Measurements from ENCODE around the gene HPCAL4. TPM values are rescaled to one million over a fixed set of nuclear protein-coding genes. Genes with fewer than 3 reads are reported as not detected.

Gene HPCAL4
- total RNA-seq, 1 experiment from 2014 or later = 0.50 TPM

GRCh38 chr1:39671793-39672550 is 19.3 kb downstream of the HPCAL4 start, which contains the start of gene NT5C1A:
Gene NT5C1A (minus strand): TSS chr1:39672107. CDS start chr1:39672038, 69 bp downstream.
- H3K9me3 Mint-ChIP-seq = no peaks in the 10 kb centered on the region
- peak; percentile 48 for DNase-seq (ENCODE audit: low spot score)
- no peak within 1 kb of the TSS for H3K27ac Mint-ChIP-seq
- no peaks in the 10 kb centered on the region for H3K36me3 Mint-ChIP-seq
- peak; percentile 54 for ATAC-seq
- TF ChIP-seq, protein P1, sequence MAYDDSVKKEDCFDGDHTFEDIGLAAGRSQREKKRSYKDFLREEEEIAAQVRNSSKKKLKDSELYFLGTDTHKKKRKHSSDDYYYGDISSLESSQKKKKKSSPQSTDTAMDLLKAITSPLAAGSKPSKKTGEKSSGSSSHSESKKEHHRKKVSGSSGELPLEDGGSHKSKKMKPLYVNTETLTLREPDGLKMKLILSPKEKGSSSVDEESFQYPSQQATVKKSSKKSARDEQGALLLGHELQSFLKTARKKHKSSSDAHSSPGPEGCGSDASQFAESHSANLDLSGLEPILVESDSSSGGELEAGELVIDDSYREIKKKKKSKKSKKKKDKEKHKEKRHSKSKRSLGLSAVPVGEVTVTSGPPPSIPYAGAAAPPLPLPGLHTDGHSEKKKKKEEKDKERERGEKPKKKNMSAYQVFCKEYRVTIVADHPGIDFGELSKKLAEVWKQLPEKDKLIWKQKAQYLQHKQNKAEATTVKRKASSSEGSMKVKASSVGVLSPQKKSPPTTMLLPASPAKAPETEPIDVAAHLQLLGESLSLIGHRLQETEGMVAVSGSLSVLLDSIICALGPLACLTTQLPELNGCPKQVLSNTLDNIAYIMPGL (CRISPR knock-in tag; IDR thresholded peaks at IDR 0.05) = 0 out of 2 replicates have a peak, but pooled peaks have one; percentile 17
- no peak for TF ChIP-seq FOXK1 (CRISPR knock-in tag; IDR thresholded peaks at IDR 0.05)
- POLR2A ChIA-PET = interaction anchor here (0.7 to 1.3 kb wide), 2 partner anchors 14 to 30 kb away, joined by 3 to 6 read pairs; no protein-coding TSS in a partner anchor
- CTCF ChIA-PET = interaction anchor here (1.0 to 6.1 kb wide), 26 partner anchors 9 to 133 kb away, joined by 3 to 90 read pairs (median 8); partner anchors contain the start of genes HEYL, HPCAL4 and PPIE
- H3K4me3 Mint-ChIP-seq = peak within 1 kb of the TSS; percentile 63
- H3K4me1 Mint-ChIP-seq = no peaks in the 10 kb centered on the region
- peaks cover 100% of the 10 kb centered on the region for H3K27me3 Mint-ChIP-seq (ENCODE audit: low read depth)

GRCh38 chr1:39671433-39671792 is 19.8 kb downstream of the HPCAL4 start:
- ATAC-seq (peak; percentile 11), DNase-seq (ENCODE audit: low spot score) (peak; percentile 53)
- POLR2A ChIA-PET = interaction anchor here (1.3 kb wide), 1 partner anchor 13 kb away, joined by 6 read pairs; no protein-coding TSS in a partner anchor
- Mint-ChIP-seq H3K36me3 (no peaks in the 10 kb centered on the region), H3K9me3 (no peaks in the 10 kb centered on the region), H3K4me1 (no peaks in the 10 kb centered on the region), H3K4me3 (peak overlapping the region; percentile 63), H3K27me3 (ENCODE audit: low read depth) (peaks cover 100% of the 10 kb centered on the region), H3K27ac (no peak overlapping the region)
- TF ChIP-seq FOXJ3 (CRISPR knock-in tag; IDR thresholded peaks at IDR 0.05; ENCODE audit: borderline replicate concordance) (no peak), EMX1 (CRISPR knock-in tag; IDR thresholded peaks at IDR 0.05) (no peak), SOX15 (CRISPR knock-in tag; IDR thresholded peaks at IDR 0.05) (no peak)
- TF ChIP-seq, protein P1 (CRISPR knock-in tag; IDR thresholded peaks at IDR 0.05) = peak; percentile 35; the same call in 1 of the 2 replicates
- TF ChIP-seq, protein P2, sequence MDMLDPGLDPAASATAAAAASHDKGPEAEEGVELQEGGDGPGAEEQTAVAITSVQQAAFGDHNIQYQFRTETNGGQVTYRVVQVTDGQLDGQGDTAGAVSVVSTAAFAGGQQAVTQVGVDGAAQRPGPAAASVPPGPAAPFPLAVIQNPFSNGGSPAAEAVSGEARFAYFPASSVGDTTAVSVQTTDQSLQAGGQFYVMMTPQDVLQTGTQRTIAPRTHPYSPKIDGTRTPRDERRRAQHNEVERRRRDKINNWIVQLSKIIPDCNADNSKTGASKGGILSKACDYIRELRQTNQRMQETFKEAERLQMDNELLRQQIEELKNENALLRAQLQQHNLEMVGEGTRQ (CRISPR knock-in tag; IDR thresholded peaks at IDR 0.05) = no peak
- CTCF ChIA-PET = interaction anchor here (1.4 to 6.1 kb wide), 18 partner anchors 8 to 132 kb away, joined by 4 to 90 read pairs (median 14); partner anchors contain the start of genes HEYL and HPCAL4

GRCh38 chr1:39670689-39671088 is 20.5 kb downstream of the HPCAL4 start:
- CTCF ChIA-PET = interaction anchor here (0.6 to 6.1 kb wide), 14 partner anchors 11 to 334 kb away, joined by 3 to 90 read pairs (median 22); partner anchors contain the start of genes HEYL and HPCAL4
- H3K27ac Mint-ChIP-seq = no peak overlapping the region
- TF ChIP-seq, protein P3, sequence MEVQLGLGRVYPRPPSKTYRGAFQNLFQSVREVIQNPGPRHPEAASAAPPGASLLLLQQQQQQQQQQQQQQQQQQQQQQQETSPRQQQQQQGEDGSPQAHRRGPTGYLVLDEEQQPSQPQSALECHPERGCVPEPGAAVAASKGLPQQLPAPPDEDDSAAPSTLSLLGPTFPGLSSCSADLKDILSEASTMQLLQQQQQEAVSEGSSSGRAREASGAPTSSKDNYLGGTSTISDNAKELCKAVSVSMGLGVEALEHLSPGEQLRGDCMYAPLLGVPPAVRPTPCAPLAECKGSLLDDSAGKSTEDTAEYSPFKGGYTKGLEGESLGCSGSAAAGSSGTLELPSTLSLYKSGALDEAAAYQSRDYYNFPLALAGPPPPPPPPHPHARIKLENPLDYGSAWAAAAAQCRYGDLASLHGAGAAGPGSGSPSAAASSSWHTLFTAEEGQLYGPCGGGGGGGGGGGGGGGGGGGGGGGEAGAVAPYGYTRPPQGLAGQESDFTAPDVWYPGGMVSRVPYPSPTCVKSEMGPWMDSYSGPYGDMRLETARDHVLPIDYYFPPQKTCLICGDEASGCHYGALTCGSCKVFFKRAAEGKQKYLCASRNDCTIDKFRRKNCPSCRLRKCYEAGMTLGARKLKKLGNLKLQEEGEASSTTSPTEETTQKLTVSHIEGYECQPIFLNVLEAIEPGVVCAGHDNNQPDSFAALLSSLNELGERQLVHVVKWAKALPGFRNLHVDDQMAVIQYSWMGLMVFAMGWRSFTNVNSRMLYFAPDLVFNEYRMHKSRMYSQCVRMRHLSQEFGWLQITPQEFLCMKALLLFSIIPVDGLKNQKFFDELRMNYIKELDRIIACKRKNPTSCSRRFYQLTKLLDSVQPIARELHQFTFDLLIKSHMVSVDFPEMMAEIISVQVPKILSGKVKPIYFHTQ (CRISPR knock-in tag; IDR thresholded peaks at IDR 0.05) = no peak
- TF ChIP-seq MXD4 (CRISPR knock-in tag; IDR thresholded peaks at IDR 0.05; ENCODE audit: borderline replicate concordance) (no peak), ELF4 (CRISPR knock-in tag; IDR thresholded peaks at IDR 0.05; ENCODE audit: low read depth) (no peak), ZNF423 (CRISPR knock-in tag; IDR thresholded peaks at IDR 0.05) (no peak), RORB (CRISPR knock-in tag; IDR thresholded peaks at IDR 0.05) (no peak), CTCF (IDR thresholded peaks at IDR 0.05) (no peak), ZNF317 (CRISPR knock-in tag; IDR thresholded peaks at IDR 0.05; ENCODE audit: borderline replicate concordance, low read depth) (no peak), MYBL2 (CRISPR knock-in tag; IDR thresholded peaks at IDR 0.05) (no peak), GRHL2 (CRISPR knock-in tag; IDR thresholded peaks at IDR 0.05; ENCODE audit: insufficient replicate concordance, severe bottlenecking) (no peak), FOXP1 (CRISPR knock-in tag; IDR thresholded peaks at IDR 0.05; ENCODE audit: borderline replicate concordance) (no peak), ESRRA (CRISPR knock-in tag; IDR thresholded peaks at IDR 0.05; ENCODE audit: borderline replicate concordance) (no peak), ZNF416 (CRISPR knock-in tag; IDR thresholded peaks at IDR 0.05) (no peak), ZNF396 (CRISPR knock-in tag; IDR thresholded peaks at IDR 0.05; ENCODE audit: borderline replicate concordance) (no peak), CBFB (CRISPR knock-in tag; IDR thresholded peaks at IDR 0.05; ENCODE audit: low read depth) (no peak), TEAD4 (CRISPR knock-in tag; IDR thresholded peaks at IDR 0.05) (no peak), HMGA2 (CRISPR knock-in tag; IDR thresholded peaks at IDR 0.05) (no peak)

More at GRCh38 chr1:39670689-39671088, 20.5 kb downstream of the HPCAL4 start:
- H3K9me3 Mint-ChIP-seq = no peaks in the 10 kb centered on the region
- H3K4me1 Mint-ChIP-seq = no peaks in the 10 kb centered on the region
- POLR2A ChIA-PET = no interaction called here
- peaks cover 100% of the 10 kb centered on the region for H3K27me3 Mint-ChIP-seq (ENCODE audit: low read depth)
- peak overlapping the region; percentile 38 for H3K4me3 Mint-ChIP-seq
- ATAC-seq (no peak), DNase-seq (ENCODE audit: low spot score) (no peak)
- H3K36me3 Mint-ChIP-seq = no peaks in the 10 kb centered on the region
